ENCODE data around the gene ZBTB7B.

The ZBTB7B gene

GRCh38 chr1:154989195-154989860 is 13.3 kb upstream of the ZBTB7B start:
- no peak for DNase-seq

GRCh38 chr1:154990276-154990675 is 12.3 kb upstream of the ZBTB7B start:
- no peak for DNase-seq

GRCh38 chr1:154992721-154993571 is 9.7 kb upstream of the ZBTB7B start:
- peak; percentile 33 for DNase-seq

- DNase-seq = peak; percentile 21
These were observed 8.9 kb upstream of the ZBTB7B start, which contains the start of gene LENEP for GRCh38 chr1:154993572-154994268. Gene LENEP (plus strand): TSS chr1:154993586. CDS start chr1:154993608, 22 bp downstream.

GRCh38 chr1:154994269-154994587 is 8.4 kb upstream of the ZBTB7B start:
- DNase-seq = no peak

- DNase-seq = peak; percentile 26
These were observed 8.0 kb upstream of the ZBTB7B start for GRCh38 chr1:154994591-154994990.

- peak; percentile 51 for DNase-seq
These were observed 7.2 kb upstream of the ZBTB7B start for GRCh38 chr1:154995301-154995983.

GRCh38 chr1:154996966-154997701 is 5.5 kb upstream of the ZBTB7B start:
- peak; percentile 29 for DNase-seq

- DNase-seq = peak; percentile 19
These were observed 4.3 kb upstream of the ZBTB7B start for GRCh38 chr1:154998201-154998780.

- DNase-seq = peak; percentile 82
These were observed 3.6 kb upstream of the ZBTB7B start for GRCh38 chr1:154998818-154999570.

- DNase-seq = no peak
These were observed 2.8 kb upstream of the ZBTB7B start for GRCh38 chr1:154999571-155000410.

GRCh38 chr1:155000411-155000725 is 2.2 kb upstream of the ZBTB7B start:
- DNase-seq = no peak

- DNase-seq = peak; percentile 93
These were observed 1.7 kb upstream of the ZBTB7B start for GRCh38 chr1:155000726-155001424.

- DNase-seq = no peak
These were observed 1.3 kb upstream of the ZBTB7B start for GRCh38 chr1:155001425-155001674.

GRCh38 chr1:155001675-155002463 is 733 bp upstream of the ZBTB7B start:
- peak; percentile 100 for DNase-seq

GRCh38 chr1:155003227-155003765 is 694 bp downstream of the ZBTB7B start:
- peak; percentile 59 for DNase-seq

- peak; percentile 69 for DNase-seq
These were observed 1.3 kb downstream of the ZBTB7B start for GRCh38 chr1:155003766-155004351.

- peak; percentile 34 for DNase-seq
These were observed 1.9 kb downstream of the ZBTB7B start for GRCh38 chr1:155004352-155005075.

All from left hindlimb (tissue), 1 donor.